Measurements from ENCODE around the gene RGS17. TPM values are rescaled to one million over a fixed set of nuclear protein-coding genes. Genes with fewer than 3 reads are reported as not detected.
"Not testable (repeated sequence)": the region's sequence is repeated elsewhere in the genome, so short reads cannot be mapped to it uniquely, and the experiment has no call there.

Gene RGS17
- total RNA-seq, 4 donors from 2014 or later = 1.2 to 18.6 (median 3.4) TPM

DNA sequence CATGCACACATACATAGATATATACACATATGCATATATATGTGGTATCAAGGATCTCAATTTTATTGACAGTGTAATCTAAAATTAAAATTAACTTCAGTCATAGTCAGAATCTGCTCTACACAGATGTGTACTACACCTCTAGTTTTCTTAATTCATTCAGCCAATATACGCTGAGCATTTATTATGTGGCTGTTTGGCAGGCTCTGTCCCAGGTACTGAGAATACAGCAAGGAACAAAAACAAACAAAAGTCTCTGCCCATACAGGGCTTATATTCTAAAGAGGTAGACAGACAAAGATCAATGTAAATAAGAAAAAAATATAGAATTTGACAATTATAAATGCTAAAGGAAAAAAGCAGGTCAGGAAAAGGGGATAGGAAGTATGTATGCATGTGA lies 7.8 kb upstream of the RGS17 start:
- Histone ChIP-seq H3K9me3 (no peaks in the 10 kb centered on the region), H3K4me3 (replicated peaks in 1 of 3) (no peak overlapping the region), H3K27ac (no peak overlapping the region), H3K4me1 (no peaks in the 10 kb centered on the region), H3K27me3 (no peaks in the 10 kb centered on the region), H3K36me3 (no peaks in the 10 kb centered on the region)
- TF ChIP-seq POLR2A (IDR thresholded peaks at IDR 0.05) (no peak), CTCF (IDR thresholded peaks at IDR 0.05) (no peak)
- no peak for DNase-seq
- intact Hi-C loops (cut with DNase I) = no loop called here
- 96 to 98% methylated on average over 1 of the region's 1 CpG for WGBS, 2 donors

DNA sequence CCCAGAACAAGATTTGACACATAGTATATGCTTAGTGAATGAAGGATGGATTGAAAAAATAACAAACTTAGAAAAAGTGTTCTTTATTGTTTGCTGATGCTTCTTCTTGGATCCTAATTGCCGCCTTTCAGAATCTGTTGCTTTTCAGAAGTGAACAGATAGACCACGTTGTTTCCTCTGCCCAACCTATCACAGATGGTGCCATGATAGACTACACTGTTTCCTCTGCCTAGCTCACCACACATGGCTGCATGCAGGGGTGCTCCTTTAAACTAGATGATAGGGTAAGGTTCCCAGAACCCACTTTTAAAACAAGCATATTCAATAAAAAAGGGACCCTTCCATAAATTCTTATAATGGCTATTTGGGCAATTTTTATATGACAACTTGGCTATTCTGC lies 4.6 kb upstream of the RGS17 start:
- H3K36me3 ChIP-seq = no peaks in the 10 kb centered on the region
- intact Hi-C loops (cut with DNase I) = no loop called here
- DNase-seq = no peak
- H3K9me3 ChIP-seq = no peaks in the 10 kb centered on the region
- H3K4me3 ChIP-seq (replicated peaks in 1 of 3) = no peak overlapping the region
- no peaks in the 10 kb centered on the region for H3K27me3 ChIP-seq
- peaks cover 0 to under 1% of the 10 kb centered on the region in 2 donors for H3K4me1 ChIP-seq
- H3K27ac ChIP-seq = no peak overlapping the region
- 70 to 71% methylated on average over 2 of the region's 2 CpGs for WGBS, 2 donors
- no peak for TF ChIP-seq CTCF (IDR thresholded peaks at IDR 0.05)
- no peak for TF ChIP-seq POLR2A (IDR thresholded peaks at IDR 0.05)

- H3K36me3 ChIP-seq; DNase-seq; H3K4me3 ChIP-seq (replicated peaks in 1 of 3); intact Hi-C loops (cut with DNase I); H3K9me3 ChIP-seq; H3K27me3 ChIP-seq; H3K27ac ChIP-seq: not testable (repeated sequence)
- peaks cover 9 to 13% of the 10 kb centered on the region in 2 donors for H3K4me1 ChIP-seq
- 99 to 100% methylated on average over 4 to 13 of the region's 30 CpGs for WGBS, 2 donors
Observed at GRCh38 chr6:153133667-153134066, 2.6 kb upstream of the RGS17 start.

- no peaks in the 10 kb centered on the region for H3K27me3 ChIP-seq
- intact Hi-C loops (cut with DNase I) = no loop called here
- DNase-seq = peak; percentile 17 to 21
- H3K27ac ChIP-seq = no peak overlapping the region
- H3K4me1 ChIP-seq = peaks cover 9 to 13% of the 10 kb centered on the region in 2 donors
- H3K4me3 ChIP-seq (replicated peaks in 1 of 3) = peak overlapping the region; percentile 29 to 50 (median 48)
- no peaks in the 10 kb centered on the region for H3K9me3 ChIP-seq
- H3K36me3 ChIP-seq = no peaks in the 10 kb centered on the region
- 0 to 3% methylated on average over 9 to 12 of the region's 54 CpGs for WGBS, 2 donors
- TF ChIP-seq POLR2A (IDR thresholded peaks at IDR 0.05) (no peak), CTCF (IDR thresholded peaks at IDR 0.05) (no peak)
Observed at GRCh38 chr6:153130515-153131036, 506 bp downstream of the RGS17 start.

DNA sequence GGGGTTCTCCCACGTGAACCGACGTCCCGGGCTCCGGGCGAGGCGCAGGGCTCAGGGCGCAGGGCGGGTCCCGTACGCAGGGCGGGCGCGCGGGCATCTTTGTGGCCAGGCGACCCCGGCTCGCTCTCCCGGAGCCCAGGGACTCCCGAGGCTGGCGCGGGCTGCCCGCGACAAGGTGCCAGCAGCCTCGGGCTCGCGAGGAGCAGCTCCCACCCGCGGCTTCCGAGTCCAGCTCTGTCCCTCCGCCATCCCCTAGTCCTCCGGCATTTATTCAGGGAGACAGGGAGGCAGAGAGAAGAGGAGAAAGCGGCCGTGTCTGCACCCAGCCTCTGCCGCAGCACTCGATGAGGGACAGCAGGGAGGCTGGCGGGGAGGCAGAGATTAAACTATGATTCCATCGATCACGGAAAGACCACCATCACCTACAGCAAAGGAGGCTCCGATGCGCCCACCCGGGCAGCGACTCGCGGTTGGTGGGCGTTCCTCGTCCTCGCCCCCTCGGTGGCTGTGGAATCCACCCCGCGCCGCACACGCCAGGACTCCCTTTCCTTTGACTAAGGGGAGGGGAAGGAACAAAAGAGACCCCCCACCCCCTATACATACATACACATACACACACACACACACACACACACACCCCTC lies 1.1 kb downstream of the RGS17 start:
- intact Hi-C loops (cut with DNase I) = no loop called here
- Histone ChIP-seq H3K4me3 (replicated peaks in 1 of 3) (peak overlapping the region; percentile 29 to 50 (median 48)), H3K36me3 (no peaks in the 10 kb centered on the region), H3K4me1 (peaks cover 9 to 13% of the 10 kb centered on the region in 2 donors), H3K9me3 (no peaks in the 10 kb centered on the region), H3K27ac (no peak overlapping the region), H3K27me3 (no peaks in the 10 kb centered on the region)
- no peak for TF ChIP-seq CTCF (IDR thresholded peaks at IDR 0.05)
- no peak for TF ChIP-seq POLR2A (IDR thresholded peaks at IDR 0.05)
- peak; percentile 15 to 18 for DNase-seq
- 2 to 3% methylated on average over 22 to 41 of the region's 53 CpGs for WGBS, 2 donors

Measured in thyroid gland (tissue), 4 donors.